HG03460 (cell line): ENCODE results near the gene SLC25A42.
"Not testable (repeated sequence)": the region's sequence is repeated elsewhere in the genome, so short reads cannot be mapped to it uniquely, and the experiment has no call there.

Experiments
- ATAC-seq: cut with Tn5 transposase; IDR thresholded peaks from one replicate; pipeline ENCODE4 v1.9.1; 2021; ENCODE audit not compliant: unreplicated experiment

Gene SLC25A42

DNA sequence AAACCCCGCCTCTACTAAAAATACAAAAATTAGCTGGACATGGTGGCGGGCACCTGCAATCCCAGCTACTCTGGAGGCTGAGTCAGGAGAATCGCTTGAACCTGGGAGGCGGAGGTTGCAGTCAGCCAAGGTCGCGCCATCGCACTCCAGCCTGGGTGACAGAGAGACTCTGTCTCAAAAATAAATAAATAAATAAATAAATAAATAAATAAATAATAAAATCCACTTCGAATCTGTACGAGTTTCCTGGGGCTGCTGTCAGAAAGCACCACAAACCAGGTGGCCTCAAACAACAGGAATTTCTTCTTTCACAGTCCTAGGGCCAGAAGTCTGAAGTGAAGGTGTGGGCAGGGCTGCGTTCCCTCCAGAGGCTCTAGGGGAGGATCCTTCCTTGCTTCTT is 38.8 kb downstream of the SLC25A42 start:
- ATAC-seq = not testable (repeated sequence)

DNA sequence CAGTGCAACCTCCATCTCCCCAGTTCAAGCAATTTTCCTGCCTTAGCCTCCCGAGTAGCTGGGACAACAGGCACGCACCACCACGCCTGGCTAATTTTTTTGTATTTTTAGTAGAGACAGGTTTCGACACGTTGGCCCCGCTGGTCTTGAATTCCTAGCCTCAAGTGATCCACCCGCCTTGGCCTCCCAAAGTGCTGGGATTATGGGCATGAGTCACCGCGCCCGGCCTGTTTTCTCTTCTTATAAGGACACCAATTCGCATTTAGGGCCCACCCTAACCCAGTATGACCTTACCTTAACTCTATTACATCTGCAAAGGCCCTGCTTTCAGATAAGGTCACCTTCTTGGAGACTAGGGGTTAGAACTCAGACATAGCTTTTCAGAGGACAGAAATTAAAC is 39.4 kb downstream of the SLC25A42 start:
- ATAC-seq = no peak

DNA sequence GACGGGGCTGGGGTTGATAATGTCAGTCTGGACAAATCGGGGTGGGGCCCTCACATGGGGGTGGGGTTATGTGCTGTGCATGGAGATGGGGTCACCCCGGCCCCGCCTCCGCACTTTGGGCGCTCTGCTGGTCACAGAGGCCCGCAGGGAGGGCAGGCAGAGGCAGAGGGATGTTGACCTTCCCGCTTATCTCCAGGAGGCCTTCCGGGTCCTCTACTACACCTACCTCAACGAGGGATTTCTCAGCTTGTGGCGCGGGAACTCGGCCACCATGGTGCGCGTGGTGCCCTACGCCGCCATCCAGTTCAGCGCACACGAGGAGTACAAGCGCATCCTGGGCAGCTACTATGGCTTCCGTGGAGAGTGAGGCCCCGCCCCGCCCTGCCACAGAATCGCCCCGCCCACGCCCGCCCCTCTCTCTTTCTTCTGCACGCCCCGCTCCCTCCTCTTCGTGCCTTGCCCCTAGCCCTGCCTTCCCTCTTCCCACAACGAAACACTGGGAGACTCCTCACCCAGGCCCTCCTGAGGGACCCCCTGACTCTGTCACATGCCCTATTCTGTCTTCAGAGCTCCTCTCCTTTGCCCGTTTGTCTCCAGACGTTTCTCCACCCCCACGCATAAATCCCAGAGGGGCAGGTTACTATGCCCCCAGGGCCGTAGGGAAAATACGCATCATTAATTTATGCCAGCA is 41.7 kb downstream of the SLC25A42 start:
- no peak for ATAC-seq

DNA sequence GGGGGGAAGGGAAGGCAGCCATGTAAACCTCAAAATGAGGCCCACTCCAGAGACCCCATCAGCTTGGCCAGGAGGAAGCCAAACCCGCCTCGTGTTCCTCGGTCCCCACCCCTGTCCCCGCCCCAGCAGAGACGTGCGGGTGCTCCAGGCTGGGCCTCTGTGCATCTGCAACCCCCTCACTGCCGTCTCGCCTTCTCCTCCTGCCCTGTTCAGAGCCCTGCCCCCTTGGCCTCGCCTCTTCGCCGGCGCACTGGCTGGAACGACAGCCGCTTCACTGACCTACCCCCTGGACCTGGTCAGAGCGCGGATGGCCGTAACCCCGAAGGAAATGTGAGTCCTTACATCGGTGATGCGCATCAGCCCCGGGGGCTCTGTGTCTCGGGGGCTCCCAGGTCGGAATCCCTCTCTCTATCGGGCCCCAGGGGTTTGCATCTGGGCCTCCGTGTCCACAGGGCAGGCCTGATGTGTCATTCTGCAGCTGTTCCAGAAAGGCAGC is 42.3 kb downstream of the SLC25A42 start:
- no peak for ATAC-seq

DNA sequence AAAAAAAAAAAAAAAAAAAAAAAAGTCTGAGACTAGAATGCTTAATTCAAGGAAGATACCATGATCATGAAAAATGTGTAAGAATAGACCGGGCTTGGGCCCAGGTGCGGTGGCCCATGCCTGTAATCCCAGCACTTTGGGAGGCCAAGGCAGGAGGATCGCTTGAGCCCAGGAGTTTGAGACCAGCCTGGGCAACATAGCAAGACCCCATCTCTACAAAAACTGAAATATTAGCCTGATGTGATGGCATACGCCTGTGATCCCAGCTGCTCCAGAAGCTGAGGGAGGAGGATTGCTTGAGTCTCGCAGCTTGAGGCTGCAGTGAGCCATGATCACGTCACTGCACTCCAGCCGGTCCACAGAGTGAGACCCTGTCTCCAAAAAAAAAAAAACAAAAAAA is 43.1 kb downstream of the SLC25A42 start:
- not testable (repeated sequence) for ATAC-seq

DNA sequence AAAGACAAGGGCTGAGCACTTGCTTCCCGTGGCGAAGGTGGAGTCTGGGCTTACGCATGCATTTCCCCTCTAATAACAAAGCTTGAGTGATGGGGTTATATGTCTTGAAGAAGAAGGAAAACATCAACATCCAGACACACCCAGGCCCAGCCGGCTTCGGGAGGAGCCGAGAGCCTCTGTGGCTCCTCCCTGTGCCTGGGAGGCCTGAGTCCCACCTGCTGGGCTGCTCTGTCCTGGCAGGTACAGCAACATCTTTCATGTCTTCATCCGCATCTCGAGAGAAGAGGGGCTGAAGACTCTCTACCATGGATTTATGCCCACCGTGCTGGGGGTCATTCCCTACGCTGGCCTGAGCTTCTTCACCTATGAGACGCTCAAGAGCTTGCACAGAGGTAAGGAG is 43.9 kb downstream of the SLC25A42 start:
- ATAC-seq = no peak

DNA sequence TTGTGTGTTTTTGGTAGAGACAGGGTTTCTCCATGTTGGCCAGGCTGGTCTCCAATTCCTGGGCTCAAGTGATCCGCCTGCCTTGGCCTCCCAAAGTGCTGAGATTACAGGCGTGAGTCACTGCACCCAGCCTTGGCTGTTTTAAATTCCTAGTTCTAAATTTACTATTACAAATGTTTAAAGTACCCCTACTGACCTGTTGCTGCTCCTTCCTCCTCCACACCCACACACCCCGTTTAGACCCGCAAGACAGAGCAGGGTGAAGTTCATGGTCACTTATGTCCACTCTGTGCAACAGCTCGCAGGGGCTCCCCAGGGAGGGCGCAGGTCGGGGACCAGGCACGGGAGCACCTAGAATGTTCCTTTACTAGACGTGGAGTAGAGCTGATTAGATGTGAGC is 45.8 kb downstream of the SLC25A42 start:
- no peak for ATAC-seq

DNA sequence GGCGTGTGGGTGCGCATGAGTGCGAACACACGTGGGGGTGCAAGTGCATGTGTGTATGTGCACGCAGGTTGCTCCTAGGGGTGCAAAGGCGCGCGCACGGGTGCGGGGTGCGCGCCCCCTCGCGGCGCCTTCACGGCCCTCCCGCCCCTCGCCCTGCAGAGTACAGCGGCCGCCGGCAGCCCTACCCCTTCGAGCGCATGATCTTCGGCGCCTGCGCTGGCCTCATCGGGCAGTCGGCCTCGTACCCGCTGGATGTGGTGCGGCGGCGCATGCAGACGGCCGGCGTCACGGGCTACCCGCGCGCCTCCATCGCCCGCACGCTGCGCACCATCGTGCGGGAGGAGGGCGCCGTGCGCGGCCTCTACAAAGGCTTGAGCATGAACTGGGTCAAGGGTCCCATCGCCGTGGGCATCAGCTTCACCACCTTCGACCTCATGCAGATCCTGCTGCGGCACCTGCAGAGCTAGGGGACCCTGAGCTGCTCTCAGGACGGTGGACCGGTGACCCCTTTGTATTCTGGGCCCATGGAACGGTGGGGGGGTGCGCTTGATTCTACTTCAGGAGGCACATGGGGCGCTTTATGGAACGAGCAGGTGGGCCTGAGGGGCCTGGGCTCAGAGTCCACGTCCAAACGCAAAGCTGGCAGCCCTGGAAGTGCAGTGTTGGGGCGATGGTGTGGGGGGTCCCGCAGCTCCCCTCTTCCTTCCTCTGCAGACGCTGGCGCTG is 46.8 kb downstream of the SLC25A42 start:
- ATAC-seq = no peak

DNA sequence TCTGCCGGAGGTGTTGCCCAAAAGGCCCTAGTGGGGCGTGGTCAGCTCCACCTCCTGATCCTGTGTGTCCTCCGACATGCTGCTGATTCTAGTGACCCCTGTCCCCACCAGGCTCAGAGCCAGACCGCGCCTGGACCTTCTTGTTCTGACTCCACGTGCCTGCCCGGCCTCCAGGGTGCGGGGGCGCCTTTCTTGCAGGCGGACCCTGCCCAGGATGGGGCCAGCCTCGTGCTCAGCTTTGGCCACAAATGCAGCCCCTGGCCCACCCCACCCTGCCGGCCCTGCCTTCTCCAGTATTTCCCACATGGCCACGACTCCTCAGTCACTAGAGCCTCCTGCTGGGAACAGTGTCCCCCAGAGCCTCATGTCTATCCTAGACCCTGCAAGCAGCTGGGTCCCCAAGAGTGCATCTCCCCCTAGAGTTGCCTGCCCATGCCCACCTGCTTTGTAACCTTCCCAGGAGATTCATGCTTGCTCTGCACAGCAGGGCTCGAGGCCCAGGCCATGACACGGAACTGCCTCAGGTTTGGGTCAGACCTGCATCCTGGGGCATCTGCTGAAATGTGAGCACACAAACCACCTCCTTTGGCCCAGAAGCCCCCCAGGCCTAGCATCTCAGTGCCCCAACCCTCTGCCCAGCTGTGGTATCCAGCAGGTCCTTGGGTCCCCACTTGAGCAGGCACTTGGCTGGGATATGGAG is 47.5 kb downstream of the SLC25A42 start:
- no peak for ATAC-seq

DNA sequence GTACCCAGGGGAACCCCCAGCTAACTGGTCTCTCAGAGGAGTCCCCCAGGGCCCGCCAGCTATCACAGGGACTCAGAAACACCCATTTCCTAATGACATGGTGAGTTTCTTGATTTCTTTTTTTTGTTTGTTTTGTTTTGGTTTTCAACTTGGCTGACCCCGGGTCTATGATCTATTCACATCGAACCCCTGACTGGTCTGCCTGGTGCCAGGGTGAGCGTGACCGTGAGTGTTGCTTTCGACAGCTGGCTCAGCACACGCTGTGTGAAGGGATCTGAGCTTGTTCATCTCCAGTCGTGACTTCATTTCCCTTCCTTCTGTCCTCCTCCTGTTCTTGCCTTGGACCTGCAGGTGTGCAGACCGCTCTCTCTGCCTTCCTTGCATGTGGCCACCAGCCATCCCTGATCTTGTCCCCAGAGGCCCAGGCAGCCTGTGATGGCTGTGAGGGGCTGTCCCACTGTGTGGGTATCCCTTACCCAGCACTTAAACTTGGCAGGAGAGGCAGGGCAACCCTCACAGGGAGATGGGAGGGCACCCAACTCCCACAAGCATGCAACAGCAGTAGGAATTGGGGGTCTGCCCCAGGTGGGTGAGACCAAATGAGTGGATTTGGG is 48.3 kb downstream of the SLC25A42 start:
- ATAC-seq = no peak

DNA sequence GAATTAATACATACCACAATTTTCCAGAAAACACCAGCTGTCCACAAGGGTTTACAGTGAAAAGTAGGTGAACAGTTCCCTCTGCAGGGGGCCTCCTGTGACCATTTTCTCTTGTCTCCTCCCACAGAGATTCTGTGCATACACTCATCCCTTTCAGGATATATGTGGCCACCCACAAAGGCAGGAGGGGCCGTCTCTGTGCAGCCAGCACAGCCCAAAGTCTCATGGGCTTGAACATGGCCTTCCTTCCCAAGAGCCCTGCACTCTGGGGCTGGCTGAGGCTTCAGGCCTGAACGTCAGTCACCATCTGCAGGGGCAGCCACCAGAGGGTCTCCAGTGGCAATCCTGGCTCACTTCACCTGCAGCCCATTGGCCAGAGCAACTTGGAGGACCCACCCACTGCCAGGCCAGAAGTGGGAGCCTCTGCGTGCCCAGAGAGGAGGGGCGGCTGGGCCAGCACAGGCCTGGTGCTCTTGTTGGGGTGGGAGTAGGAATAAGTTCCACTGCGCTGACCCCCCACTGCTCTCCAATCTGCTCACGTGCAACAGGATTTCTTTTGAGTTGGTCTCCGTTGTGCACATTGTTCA is 49.3 kb downstream of the SLC25A42 start:
- no peak for ATAC-seq

DNA sequence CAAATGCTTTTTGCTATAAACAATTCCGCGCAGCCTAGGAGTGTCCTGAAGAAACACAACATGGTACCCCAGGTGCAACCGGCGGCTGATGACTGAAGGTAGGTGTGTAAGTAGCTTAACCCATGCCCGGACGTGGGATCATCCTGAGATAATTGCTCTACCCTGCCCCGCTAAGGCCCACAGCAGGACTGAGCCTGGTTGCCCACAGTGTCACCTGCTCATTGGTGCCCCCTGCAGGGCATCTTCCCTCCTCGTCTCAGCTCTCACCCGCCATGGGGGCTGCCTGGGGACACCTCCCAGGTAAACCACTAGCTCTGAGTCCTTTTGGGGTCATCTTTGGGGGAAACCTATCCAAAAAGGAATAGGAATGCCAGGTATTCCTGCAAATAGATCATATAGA is 52.2 kb downstream of the SLC25A42 start:
- ATAC-seq = no peak

DNA sequence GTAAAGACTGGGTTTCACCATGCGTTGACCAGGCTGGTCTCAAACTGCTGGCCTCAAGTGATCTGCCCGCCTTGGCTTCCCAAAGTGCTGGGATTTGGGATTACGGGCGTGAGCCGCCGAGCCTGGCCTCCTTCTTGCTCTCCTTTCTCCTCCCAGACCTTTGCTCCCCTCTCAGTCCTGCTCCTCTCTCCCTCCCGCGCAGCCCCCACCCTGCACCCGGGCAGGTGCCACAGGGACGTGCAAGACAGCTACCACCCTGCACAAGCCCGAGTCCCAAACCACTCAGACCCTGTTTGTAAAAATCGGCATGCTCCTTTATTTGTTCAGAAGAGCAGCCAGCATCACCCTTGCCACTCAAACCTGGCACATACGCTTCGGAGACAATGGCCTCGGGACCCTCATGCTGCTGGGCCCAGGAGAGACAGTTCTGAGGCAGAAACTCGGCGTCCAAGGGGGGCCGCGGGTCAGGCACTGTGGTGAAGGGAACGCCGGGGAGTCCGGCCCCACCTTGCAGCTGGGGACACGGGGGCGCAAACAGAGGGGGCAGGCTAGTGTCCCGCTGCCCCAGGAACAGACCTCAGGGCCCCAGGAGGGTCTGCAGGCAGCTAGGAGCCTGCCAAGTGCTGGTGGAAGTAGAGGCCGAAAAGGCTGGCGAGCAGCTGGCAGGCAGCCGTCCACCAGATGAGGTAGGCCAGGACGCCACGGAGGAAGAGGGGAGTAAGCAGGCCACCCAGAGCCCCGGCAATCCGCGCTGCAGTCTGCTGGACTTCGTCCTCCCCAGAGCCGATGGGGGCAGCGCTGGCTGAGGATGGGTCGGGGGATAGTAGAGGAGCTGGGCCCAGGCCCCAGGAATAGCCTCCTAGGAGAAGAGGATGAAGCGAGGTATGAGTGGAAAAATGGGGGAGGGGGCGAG is 55.8 kb downstream of the SLC25A42 start:
- ATAC-seq = no peak

DNA sequence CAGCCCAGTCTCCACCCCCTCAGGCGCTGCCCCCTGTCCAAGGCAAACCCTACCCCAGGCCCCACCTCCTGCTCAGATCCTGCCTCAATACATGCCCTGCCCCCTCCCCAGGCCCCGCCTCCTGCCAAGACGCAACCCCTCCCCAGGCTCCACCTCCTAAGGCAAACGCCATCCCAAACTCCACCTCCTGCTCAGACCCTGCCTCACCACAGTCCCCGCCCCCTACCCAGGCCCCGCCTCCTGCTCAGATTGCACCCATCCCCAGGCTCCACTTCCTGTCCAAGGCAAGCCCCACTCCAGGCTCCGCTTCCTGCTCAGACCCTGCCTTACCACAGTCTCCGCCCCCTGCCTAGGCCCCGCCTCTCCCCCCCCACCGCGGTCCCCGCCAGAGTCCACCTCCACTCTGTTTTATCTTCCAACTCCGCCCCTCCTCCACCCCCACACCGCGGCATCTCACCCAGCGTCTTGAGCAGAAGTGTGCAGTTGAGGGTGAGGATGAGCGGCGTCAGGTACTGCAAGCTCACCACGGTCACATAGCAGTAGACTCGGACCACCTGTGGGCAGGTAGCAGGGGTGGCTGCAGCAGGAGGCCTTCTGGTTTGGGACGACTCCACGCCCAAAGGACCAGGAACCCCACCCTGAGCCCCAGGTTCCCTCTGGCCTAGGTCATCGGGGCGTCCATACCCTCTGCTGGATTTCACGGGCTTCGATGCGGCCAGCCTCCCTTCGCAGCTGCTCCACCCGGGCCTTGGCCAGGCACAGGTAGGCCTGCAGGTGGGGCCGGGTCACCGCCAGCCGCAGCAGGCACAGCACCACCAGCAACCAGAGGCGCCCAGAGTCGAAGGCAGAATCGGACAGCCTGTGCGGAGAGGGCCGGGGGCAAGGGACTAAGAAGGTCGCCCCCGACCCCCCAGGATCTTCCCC is 56.8 kb downstream of the SLC25A42 start:
- ATAC-seq = no peak

DNA sequence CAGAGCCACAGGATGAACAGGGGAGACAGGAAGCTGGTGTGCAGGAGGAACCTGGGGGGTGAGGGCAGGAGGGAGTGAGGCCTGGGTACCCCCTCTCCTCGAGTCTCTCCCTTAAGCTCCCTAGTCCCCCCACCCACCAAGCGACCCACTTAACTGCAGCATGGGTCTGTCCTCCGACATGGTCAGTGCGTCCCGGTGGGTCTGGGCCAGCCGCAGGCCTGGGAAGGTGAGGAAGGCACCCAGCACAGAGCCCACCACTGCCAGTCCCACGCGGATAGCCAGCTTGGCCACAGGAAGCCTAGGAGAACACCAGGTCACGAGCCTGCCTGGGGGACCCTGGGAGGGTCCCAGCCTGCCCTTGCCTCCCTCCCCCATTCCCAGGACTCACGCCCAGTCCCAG is 57.6 kb downstream of the SLC25A42 start:
- no peak for ATAC-seq

DNA sequence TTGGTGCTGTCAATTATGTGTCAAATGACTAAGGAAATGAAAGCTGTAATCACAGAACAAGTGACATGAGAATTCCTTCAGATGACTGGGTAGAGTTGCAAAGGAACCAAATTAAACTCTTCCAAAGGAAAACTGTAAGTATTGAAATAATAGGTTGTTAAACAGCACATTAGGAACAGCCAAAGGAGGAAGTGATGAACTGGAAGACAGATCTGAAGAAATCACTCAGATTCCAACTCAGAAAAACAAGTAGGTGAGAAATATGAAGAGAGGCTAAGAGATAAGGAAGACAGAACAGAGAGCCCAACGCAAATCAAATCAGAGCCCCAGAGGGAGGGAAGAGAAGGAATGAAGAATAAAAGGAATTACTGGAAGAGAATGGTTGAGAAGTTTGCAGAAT is 59.1 kb downstream of the SLC25A42 start:
- ATAC-seq = no peak

DNA sequence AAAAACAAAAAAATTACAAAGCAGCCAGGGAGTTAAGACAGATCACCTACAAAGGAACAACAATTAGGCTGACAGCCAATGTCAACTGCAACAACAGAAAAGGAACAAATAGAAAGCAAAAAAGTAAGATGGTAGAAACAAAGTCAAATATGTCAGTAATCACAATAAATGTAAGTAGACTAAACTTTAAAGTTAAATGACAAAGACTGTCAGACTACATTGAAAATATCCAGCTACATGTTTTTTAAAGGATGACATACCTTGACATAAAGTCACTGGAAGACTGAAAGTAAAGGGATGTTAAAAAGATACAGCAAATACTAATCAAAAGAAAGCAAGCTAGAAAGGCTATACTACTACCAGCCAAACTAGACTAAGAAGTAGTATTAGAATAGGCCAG is 59.6 kb downstream of the SLC25A42 start:
- ATAC-seq = no peak

DNA sequence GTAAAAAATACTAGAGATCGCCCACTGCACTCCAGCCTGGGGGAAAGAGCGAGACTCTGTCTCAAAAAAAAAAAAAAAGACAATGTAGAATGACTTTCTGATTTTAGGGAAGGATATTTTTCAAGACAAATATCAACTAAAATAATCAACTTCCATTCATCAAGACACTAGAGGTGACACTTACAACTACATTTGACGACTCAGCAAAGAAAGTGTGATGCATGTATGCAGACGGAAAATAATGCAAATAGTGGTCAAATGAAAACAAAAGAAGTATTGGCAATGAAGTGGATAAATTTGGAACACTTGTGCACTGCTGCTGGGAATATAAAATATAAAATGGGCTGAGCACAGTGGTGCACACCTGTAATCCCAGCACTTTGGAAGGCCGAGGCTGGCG is 62.3 kb downstream of the SLC25A42 start:
- no peak for ATAC-seq

DNA sequence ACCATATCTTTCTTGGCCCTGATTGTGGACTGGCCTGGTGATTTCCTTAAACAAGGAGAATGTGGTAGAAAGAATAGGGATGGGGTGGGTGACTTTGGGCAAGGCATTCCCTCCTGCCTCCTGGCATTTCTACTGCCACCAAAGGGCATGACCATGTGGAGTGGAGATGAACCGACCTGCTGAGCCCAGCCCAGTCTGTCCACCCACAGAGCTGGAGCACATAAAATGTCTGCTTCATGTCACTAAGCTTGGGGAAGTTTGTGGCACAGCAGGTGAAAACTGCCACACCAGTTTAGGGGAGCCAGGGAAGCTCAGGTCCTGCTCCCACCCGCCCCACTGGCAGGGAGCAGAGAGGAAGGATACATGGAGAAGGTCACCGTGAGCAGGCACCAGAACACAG is 68.2 kb downstream of the SLC25A42 start:
- ATAC-seq = no peak
